Left forelimb (tissue), 1 donor: ENCODE data around the gene PTPRF.
"Not testable (repeated sequence)": the region's sequence is repeated elsewhere in the genome, so short reads cannot be mapped to it uniquely, and the experiment has no call there.

Source experiments
- DNase-seq: peaks from one replicate; pipeline ENCODE4 v3.0.0-alpha.2; 2018; ENCODE audit warnings: low spot score

Gene PTPRF

DNA sequence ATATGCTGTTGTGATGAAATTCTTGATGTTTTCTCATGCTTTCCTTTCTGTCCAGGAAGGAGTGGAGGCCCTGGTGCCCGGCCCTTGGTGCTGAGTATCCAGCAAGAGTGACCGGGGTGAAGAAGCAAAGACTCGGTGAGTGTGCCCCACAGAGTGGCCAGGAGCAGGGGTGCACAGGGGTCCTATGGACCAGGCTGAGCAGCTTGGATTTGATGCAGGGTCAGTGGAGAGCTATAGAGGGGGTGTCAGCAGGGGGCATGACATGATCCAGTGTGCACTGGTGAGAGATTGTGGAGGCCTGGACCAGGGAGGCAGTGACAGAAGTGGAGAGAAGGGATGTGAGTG lies 7.4 kb downstream of the PTPRF start:
- DNase-seq, result no peak

DNA sequence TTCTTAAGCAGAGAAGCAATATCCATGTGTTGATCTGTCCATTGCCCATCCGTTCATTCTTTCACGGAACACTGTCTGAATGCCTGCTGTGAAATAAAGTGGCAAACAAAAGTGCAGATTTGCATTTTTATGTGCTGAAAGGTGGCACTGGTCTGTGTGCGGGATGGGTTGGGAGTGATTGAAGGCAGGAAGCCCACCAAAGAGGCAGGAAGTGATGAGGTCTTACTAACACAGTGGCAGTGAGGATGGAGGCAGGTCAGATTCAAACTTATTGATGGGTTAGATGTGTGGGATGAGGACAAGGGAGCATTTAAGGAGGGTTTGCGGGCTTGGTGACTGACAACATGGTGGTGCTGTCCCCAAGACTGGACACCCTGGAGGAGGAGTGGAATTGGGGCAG lies 8.3 kb downstream of the PTPRF start:
- DNase-seq, result no peak

DNA sequence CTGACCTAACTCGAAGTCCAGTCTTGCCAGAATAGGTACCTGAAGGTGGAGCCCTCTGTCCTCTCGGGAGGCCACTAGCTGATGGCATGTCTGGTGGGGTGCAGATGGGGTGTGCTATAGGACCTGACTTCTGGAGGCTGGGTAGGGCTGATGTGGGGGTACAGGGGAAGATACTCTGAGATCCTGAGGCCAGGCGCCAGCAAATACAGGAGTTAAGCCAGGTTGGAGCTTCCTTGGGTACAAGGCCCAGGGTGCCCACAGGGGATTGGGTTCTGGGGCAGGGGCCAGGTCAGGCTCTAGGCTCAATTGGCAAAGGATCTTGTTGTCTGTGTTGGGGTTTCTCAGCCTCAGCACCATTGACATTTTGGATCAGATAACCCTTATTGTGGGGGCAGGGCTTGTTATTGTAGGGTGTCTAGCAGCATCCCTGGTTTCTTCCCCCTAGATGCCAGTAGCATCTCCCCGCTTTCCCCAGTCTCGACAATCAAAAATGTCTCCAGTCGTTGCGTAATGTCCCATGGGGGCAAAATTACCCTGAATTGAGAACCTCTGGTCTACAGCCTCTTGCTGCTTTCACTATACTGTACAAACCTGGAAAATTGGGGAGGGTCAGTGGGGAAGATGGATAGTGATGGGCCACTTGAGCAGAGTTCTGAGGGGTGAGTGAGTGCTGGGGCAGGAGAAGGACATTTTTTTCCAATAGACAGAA lies 9.2 kb downstream of the PTPRF start:
- DNase-seq, result no peak

DNA sequence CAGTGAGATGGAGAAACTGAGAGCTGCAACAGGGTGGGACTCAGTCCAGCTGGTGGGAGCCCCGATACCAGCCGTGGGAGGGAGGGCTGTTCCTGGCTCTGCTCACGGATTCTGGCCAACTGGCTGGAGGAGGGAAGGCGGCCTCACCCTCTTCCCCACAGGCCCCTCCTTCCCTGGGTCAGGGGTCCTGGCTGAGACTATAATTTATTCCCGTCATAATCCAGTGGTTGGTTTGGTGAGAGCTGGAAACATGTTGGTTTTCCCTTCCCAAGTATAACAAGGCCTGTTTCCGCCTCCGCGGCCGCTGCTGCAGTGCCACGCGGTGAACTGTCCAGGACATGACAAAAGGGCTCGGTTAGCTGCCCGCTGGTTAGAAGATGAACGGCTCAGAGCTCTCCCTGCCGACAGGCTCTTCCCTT lies 10.0 kb downstream of the PTPRF start:
- no peak for DNase-seq

DNA sequence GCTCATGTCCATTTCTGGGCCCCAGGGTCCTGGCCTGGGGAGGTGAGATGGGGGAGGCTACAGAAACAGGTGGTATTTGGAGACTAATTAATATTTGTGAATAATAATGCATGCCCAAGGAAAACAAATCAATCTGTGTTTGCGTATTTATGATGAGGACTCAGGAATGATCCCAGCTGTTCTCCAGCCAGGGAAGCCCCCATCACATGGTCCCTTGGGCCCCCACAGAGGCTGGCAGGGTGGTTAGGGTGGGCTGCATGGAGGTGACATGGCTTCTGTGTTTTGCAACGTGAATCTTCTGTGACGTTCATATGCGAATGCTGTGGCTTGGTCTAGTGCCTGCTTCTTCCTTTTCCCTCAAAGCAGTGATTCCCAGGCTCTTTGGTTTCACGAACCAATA lies 10.5 kb downstream of the PTPRF start:
- DNase-seq, result no peak

DNA sequence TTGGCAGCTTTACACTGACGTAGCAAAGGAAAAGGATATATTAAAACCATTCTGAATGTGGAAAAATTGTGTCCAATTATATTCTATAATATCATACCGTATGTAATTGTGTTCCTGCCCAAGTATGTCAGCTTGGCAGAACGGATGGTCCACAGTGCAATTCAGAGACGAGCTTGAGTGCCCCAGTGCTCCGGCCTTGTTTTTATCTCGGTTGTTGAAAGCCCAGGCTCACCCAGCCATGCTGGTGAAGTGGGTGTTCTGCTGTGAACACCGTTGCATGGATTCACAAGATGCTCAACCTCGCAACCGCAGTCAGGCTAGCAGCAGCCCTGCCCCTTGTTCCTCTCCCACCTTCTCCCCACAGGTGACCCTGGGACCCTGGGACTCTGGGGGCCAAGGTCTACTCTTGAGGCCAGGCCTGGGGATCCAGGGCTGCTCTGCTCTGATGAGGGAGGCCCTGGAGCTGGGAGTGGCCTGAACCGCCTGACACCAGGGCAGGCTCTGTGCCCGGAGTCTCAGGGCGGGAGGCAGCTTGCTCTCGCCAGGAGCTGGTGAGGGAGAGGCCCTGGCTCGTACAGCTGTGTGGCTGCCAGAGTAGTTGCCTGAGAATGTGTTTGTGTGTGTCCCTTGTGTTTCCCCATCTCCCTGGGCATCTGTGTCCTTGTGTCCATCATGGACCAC lies 11.2 kb downstream of the PTPRF start:
- DNase-seq, result peak; percentile 75

DNA sequence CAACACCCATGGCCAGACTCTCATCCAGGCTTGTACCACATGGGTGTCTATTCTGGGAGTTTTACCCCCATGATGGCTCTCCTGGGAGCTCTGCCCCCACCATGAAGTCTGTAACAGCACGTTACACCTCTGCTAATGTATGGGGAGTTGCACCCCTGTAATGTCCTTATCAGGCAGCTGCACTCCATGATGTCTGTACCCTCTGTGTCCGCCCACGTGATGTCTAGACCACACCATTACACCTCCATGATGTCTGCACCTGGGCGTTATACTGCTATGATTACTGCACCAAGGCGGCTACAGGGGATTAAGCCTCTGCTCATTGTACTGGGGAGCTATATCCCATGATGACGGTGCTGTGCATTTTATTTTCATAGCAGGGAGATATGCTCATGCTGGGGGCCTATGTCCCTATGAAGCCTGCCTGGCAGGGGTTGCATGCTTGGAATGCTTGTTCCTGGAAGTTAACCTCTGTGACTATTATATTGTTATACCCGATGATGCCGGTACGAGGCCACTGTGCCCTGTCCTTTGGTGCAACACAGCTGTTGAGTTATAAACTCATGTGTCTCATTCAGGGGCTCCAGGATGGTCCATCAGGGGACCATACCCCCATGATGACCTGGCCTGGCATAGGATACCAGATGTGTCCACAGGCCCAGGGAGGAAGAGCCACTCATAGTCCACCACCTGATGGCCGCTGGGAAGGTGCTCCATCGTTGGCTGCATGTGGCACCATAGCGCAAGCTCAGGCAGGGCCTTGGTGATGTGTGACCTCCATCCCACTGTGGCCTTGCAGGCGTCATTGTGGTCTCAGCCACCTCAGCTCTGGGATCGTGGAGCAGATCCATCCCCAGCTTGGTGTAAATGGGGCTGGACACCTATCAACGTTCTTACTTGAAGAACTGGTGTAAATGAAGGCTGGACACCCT lies 12.1 kb downstream of the PTPRF start:
- no peak for DNase-seq

DNA sequence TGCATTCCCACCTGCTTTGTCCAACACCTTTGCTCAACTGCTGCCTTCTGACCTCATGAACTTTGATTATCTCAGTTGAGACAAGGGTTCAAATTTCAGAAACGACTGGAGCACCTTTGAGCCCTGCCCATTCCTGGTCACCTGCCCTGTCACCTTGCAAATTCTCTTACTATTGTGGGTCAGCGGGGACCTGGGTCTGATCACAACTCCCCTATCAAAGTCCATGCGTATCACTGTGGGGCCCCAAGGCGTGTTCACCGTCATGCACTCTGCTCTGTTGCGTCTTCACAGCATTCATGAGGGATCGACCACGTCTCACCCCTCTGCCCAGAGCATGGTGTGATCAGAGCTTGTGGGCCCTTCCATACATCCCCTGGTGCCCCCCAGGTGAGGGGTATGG lies 12.9 kb downstream of the PTPRF start:
- no peak for DNase-seq

DNA sequence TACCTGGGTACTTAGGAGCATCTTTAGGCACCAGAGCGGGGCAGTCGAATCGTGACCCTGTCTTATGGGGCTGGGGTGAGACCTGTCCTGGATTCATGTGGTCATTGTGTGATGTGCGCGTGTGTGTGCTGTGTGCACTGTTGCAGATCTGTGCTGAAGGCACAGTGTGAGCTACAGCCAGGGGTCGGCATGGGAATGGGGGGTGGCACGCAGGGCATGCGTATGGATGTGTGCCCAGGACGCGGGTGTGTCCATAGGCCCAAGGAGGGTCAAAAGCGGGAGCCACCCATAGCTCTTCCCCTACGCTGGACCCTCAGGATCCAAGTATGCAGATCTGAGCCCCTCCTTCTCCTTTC lies 14.6 kb downstream of the PTPRF start:
- no peak for DNase-seq

DNA sequence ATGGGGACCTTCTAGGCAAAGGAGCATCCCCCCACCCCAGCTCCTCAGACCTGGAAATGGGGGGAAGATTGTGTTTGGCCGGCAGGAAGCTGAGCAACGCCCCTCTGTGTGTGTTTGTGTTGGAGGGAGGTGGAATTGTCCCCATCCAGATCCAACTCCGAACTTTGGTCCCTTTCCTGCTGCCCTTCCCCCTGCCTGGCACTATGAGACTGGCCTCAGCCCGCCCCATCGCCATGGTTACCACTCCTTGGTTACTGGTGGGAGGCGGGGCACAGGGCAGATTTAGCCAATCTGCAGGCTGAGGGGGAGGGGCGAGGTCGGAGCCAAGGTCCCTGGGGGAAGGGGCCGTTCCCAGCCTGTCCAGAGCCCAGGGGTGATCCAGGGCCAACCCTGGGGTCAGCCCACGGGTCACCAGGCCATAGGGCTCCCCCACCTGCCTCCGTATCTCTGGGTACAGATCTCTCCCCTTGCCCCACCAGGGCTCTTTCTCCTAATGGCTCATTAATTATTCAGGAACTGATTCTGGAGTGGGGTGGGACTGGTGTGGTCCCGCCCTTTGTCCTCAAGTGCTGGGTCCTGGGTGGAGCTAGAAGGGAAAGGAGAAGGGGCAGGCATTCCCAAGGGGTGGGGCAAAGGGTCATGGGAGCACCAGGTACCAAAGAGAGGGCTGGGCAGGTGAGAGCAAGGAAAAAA lies 15.2 kb downstream of the PTPRF start:
- no peak for DNase-seq

DNA sequence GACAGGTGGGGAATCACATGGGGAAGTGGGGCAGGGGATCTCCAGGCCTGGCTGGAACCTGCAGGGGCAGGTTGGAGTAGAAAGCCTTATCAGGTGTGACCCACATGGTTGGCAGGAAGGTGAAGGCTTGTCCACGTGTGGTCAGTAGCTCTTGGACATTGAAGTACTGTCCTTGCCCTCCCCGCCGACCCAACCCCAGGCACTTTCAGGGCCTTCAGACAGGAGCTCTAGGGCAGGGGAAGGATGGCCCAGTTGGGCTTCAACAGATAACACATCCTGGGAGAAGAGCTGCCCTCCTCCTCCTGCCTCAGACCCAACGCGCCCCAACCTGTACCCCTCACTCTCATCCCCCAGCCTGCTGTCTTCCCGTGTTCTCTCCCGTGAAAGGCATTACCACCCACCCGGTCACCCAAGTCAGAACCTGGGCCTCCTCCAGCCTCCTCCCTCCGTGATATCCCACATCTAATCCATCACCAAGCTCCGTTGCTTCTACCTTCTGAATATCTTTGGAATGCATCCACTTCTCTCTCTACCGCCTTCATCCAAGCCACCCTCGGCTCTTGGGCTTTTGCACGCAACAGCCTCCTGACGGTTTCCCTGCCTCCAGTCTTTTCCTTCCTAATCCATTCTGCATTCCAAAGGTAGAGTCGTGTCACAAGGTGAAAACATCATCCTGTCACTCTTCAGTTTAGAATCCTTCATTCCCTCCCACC lies 15.9 kb downstream of the PTPRF start:
- no peak for DNase-seq

DNA sequence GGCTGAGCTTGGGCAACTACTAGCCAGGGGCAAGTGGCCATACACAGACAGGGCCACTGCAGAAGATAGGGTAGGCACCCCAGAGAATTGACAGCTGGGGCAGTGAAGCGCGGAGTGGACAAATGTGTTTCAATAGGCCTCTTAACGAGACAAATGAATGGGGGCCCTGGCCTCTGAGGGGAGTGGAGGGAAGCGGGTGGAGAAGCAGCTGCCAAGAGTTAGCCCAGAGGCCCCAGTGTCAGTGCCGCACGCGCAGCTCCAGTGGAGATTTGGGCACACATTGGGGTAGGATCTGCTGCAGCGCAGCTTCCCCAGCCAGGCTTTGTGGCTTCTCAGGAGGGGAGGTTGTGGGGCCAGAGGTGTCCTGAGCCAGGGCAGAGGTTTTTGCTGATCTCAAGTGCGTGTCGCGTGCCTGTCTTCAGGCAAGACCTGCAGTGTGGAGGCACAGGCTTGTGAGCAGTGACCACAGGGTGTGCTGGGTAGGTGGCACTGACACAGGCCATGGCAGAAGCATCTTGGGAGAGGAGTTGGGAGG lies 16.9 kb downstream of the PTPRF start:
- no peak for DNase-seq

DNA sequence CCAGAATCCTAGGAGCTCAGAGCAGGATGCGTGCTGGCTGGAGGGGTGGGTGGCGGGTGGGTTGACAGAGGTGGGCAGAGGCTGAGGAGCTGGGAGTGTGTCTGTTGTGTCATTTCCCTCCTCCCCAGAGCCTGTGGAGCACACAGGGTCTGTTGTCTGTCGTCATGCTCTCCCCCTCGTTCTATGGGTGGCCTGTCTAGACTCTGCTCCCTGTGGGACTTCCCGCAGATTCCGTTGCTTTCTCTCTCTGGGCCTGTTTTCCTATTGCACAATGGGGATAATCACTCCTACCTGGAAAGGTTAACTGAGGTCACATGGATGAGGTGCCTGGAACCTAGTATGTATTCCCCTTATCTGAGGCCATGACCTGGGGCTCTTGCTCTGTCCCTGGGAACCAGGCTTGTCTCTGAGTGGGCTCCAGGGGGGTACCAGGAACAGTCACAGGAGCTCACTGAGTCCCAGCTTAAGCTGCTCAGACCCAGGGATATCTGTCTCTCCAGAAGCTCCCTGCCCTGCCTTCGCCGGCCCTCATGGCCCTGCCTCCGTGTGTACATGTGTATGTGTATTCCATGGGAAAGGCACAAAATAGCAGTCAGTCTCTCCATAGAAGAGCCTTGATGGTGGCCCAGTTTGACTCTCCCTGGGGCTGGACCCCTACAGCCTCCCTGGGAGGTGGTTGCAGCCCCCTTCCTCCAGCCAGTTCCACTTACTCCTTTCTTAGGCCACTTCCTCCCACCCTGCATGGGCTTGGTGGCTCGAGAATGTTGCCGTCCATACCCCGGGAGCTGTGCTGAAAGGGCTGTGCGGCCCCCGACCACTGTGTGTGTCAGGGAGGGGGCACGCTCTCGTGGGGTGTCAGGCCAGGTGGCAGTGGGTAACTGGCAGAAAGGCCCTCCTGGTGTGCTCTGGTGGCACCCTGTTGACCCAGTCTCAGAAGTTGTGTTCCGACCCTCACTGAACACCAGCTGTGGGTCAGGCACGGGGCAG lies 17.9 kb downstream of the PTPRF start:
- DNase-seq, result no peak

DNA sequence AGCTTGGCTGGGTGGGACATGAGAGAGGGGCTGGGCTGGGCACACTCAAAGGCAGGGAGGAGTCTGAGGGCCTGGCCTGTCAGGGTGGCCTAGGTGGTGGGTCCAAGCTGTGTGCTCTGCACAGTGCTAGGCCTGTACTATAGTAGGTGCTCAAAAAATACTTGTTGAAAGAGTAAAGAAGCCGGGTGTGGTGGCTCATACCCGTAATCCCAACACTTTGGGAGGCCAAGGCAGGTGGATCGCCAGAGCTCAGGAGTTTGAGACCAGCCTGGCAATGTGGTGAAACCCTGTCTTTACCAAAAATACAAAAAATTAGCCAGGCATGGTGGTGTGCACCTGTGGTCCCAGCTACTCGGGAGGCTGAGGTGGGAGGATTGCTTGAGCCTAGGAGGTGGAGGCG lies 18.7 kb downstream of the PTPRF start:
- not testable (repeated sequence) for DNase-seq

DNA sequence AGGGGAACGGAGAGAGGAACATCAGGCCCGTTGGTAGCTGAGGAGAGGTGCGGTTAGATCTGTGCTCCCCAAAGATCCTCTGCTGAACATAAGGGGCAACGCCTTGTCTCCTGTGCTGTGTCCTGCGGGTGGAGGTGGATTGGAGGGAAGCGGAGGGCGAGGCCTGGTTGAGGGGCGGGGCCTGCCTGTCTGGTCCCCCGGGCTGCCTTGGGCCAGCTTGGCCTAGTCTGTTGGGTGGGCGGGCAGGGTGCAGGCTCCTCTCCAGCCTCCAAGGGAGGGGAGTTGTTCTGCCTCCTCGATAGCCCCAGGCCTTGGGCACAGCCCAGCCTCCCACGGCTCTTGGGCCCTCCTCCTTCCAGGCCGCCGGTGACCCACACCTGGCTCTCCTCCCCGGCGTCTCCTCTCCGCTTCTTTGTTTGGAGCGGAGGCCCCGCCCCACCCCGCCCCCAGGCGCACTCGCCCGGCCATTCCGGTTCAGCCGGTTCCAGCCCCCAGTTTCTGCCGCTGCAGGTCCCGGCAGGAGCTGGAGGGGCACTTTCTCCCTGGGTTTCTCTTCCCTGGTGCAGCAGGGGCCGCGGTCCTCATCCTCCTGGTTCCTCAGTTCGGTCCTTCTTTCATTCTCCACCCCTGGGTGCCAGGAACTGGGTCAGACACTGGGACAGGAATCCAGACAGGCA lies 19.4 kb downstream of the PTPRF start:
- no peak for DNase-seq

DNA sequence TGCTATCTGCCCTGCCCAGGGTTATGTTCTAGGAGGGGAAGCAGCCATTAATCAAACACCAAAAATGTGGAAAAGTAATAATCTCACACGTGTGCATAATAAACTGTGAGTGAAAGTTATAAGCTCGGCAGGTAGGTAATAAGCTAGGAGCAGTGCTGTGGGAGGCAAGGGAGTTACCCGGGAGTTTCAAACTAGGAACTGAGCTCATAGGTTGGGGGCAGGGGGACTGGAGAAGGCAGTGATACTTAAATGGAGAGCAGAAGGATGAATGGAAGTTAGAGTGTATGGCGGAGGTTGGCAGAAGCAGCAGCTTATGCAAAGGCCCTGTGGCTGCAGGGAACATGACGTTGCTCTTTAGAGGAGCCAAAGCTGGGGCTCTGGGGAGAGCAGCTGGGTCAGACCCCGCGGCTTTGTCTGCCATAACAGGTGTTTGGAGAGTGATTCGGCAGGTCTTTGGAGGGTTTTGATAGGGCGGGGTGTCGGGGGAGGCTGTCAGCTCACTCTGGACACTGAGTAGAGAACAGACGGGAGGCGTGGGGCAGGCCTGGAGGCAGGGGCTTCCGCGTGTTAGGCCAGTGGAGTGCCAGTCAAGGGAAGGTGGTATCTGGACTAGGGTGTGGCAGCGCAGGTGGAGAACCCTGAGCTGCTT lies 20.0 kb downstream of the PTPRF start:
- no peak for DNase-seq

DNA sequence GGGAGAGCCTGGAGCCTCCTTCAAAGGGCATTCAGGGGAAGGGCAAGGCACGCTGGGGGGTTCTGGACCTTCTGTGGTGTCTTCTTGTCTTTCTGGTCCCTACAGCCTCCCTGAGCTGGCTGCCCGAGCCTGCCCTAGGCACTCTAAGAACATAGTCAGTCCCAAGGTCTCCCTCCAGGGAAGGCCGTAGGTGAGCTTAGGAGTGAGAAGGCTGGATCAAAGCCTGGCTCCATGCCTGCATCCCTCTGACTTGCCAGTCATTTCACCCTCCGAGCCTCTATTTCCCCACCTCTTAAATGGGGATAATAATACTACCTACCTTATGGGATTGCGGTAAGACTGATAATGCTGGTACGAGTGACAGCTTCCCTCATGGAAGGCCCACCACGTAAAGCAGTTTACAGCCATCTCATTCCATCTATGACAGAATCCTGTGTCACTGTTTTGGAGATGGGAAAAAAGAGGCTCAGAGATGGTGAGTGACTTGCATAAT lies 20.8 kb downstream of the PTPRF start:
- DNase-seq, result no peak

DNA sequence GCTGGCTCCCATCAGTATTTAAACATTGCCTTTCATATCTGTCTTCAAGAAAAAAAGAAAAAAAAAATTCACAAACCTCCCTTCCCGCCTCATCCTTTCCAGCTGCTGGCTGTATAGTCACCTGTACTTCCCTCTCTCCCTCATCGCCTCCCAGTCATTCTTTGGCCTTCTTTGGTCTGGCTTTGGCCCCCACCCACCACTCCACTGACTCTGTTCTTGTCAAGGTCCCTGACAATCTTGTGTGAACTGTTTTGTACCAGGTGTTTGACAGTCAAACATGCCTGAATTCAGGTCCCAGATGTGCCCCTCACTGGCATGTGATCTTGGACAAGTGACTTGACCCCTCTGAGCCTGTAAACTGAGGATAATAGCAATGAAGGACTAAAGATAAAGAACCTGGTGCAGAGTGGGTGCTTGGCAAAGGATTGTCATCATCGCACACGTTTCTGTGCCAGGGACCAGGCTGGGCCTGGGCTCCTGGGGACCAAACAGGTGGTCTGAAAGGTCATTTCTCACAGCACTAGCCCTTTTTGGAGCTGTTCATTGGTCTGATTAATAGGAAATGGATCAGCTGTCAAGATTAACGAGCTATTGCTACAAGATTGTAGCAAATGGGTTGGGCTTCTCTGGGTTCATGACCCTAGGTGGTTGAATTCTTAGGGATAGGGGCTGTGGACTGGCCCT lies 21.5 kb downstream of the PTPRF start:
- DNase-seq, result no peak
